IMR-90 (cell line): ENCODE measurements around the gene RB1. TPM values are rescaled to one million over a fixed set of nuclear protein-coding genes. Genes with fewer than 3 reads are reported as not detected.

Source experiments
- ATAC-seq: fragments of 200-7000 bp; cut with Tn5 transposase; 2 replicates; pipeline ENCODE4 v1.9.1; 2020; ENCODE audit warnings: low read depth, mild to moderate bottlenecking, moderate library complexity
- BruUV-seq: library from RNA; stranded (reverse); fragments of 400-500 nt; replicated peaks from 2 replicates; lab custom pipeline; 2021; lab: Mats Ljungman, UMichigan
- CTCF ChIA-PET: fragments of 300-600 bp; formaldehyde crosslinking; extraction: SDS; loops from one replicate; lab custom pipeline; 2021; ENCODE audit warnings: antibody characterized with exemption; lab: Yijun Ruan, JAX
- POLR2A ChIA-PET: fragments of 300-600 bp; sonication (Branson Sonifier 250); formaldehyde crosslinking; loops from one replicate; lab custom pipeline; 2022; ENCODE audit warnings: antibody characterized with exemption; ENCODE audit not compliant: unreplicated experiment; lab: Charles Lee
- DNase-seq: peaks from one replicate; pipeline ENCODE4 v3.0.0; 2013
- H2AFZ ChIP-seq: replicated peaks from 2 replicates; pipeline ENCODE3; 2013; ENCODE audit warnings: low read length, mild to moderate bottlenecking; ENCODE audit not compliant: poor library complexity
- H2AK5ac ChIP-seq: 2 replicates; pipeline ENCODE4 v1.6.1; 2013; ENCODE audit warnings: low read depth, low read length, inconsistent platforms
- H2AK9ac ChIP-seq: replicated peaks from 2 replicates; pipeline ENCODE3; 2013; ENCODE audit warnings: mild to moderate bottlenecking, low read depth, low read length, moderate library complexity; ENCODE audit not compliant: poor library complexity
- H2BK120ac ChIP-seq: 2 replicates; pipeline ENCODE4 v1.6.1; 2013; ENCODE audit warnings: low read depth, low read length, inconsistent platforms
- H2BK15ac ChIP-seq: 3 replicates; pipeline ENCODE4 v1.6.1; 2013; ENCODE audit warnings: low read depth, low read length, inconsistent platforms
- H2BK20ac ChIP-seq: 2 replicates; pipeline ENCODE4 v1.6.1; 2013; ENCODE audit warnings: low read depth, mild to moderate bottlenecking, inconsistent platforms, low read length, moderate library complexity
- H2BK5ac ChIP-seq: 2 replicates; pipeline ENCODE4 v1.6.1; 2013; ENCODE audit warnings: mild to moderate bottlenecking, low read depth, low read length, inconsistent platforms; ENCODE audit not compliant: poor library complexity, severe bottlenecking
- H3K14ac ChIP-seq: replicated peaks from 2 replicates; pipeline ENCODE4 v1.6.1; 2013; ENCODE audit warnings: low read depth, low read length, inconsistent platforms
- H3K18ac ChIP-seq: 2 replicates; pipeline ENCODE4 v1.6.1; 2013; ENCODE audit warnings: low read depth, low read length, control low read depth
- H3K23ac ChIP-seq: 2 replicates; pipeline ENCODE4 v1.6.1; 2013; ENCODE audit warnings: low read depth, low read length, inconsistent platforms
- H3K27ac ChIP-seq: 2 replicates; pipeline ENCODE4 v1.5.1; 2013; ENCODE audit warnings: mild to moderate bottlenecking, control low read depth, low read length; ENCODE audit not compliant: insufficient read depth
- H3K27me3 ChIP-seq: 2 replicates; pipeline ENCODE4 v1.6.1; 2013; ENCODE audit warnings: low read length; ENCODE audit not compliant: control insufficient read depth, insufficient read depth
- H3K36me3 ChIP-seq: 2 replicates; pipeline ENCODE4 v1.6.1; 2013; ENCODE audit warnings: low read length, mixed read lengths; ENCODE audit not compliant: control insufficient read depth, insufficient read depth
- H3K4ac ChIP-seq: 2 replicates; pipeline ENCODE4 v1.6.1; 2013; ENCODE audit warnings: low read depth, low read length, inconsistent platforms
- H3K4me1 ChIP-seq: 2 replicates; pipeline ENCODE4 v1.6.1; 2013; ENCODE audit warnings: low read length, mixed read lengths; ENCODE audit not compliant: control insufficient read depth, insufficient read depth
- H3K4me2 ChIP-seq: 2 replicates; pipeline ENCODE4 v1.6.1; 2013; ENCODE audit warnings: low read depth, mild to moderate bottlenecking, control low read depth, low read length, moderate library complexity
- H3K4me3 ChIP-seq: 2 replicates; pipeline ENCODE4 v1.5.1; 2013; ENCODE audit warnings: low read depth, mild to moderate bottlenecking, control low read depth, low read length, moderate library complexity; ENCODE audit not compliant: insufficient read depth
- H3K56ac ChIP-seq: 2 replicates; pipeline ENCODE4 v1.6.1; 2013; ENCODE audit warnings: low read length, inconsistent platforms; ENCODE audit not compliant: insufficient read depth; ENCODE audit errors: extremely low read depth
- H3K79me1 ChIP-seq, 2 experiments: 2 replicates each; pipeline ENCODE4 v1.6.1; 2013; ENCODE audit warnings: low read length in 2 of 2, inconsistent platforms in 1 of 2, low read depth in 1 of 2
- H3K9ac ChIP-seq: 2 replicates; pipeline ENCODE4 v1.6.1; 2013; ENCODE audit warnings: low read depth, low read length, control low read depth
- H3K9me1 ChIP-seq: 2 replicates; pipeline ENCODE4 v1.6.1; 2013; ENCODE audit warnings: low read length, inconsistent platforms; ENCODE audit not compliant: insufficient read depth
- H3K9me3 ChIP-seq: 2 replicates; pipeline ENCODE4 v1.6.1; 2013; ENCODE audit warnings: low read length; ENCODE audit not compliant: control insufficient read depth, insufficient read depth
- H4K20me1 ChIP-seq: 2 replicates; pipeline ENCODE4 v1.6.1; 2013; ENCODE audit warnings: low read length, inconsistent platforms; ENCODE audit not compliant: insufficient read depth
- H4K5ac ChIP-seq: 2 replicates; pipeline ENCODE4 v1.6.1; 2013; ENCODE audit warnings: mild to moderate bottlenecking, low read depth, low read length, control low read depth
- H4K8ac ChIP-seq, 2 experiments: 2 replicates each; pipeline ENCODE4 v1.6.1; 2013; ENCODE audit warnings: low read depth in 2 of 2, low read length in 2 of 2, control low read depth in 1 of 2, inconsistent platforms in 1 of 2
- H4K91ac ChIP-seq: 2 replicates; pipeline ENCODE4 v1.6.1; 2013; ENCODE audit warnings: low read depth, low read length, inconsistent platforms; ENCODE audit not compliant: insufficient read depth
- BHLHE40 ChIP-seq: fragments of 150-350 bp; IDR thresholded peaks from 2 replicates; pipeline ENCODE4 v1.6.1; 2016; ENCODE audit warnings: mild to moderate bottlenecking, low read depth, low read length
- ELK1 ChIP-seq: fragments of 150-350 bp; IDR thresholded peaks from 2 replicates; pipeline ENCODE4 v1.6.1; 2016; ENCODE audit warnings: low read depth, mild to moderate bottlenecking, low read length, moderate library complexity, borderline replicate concordance
- FOS ChIP-seq: fragments of 150-350 bp; IDR thresholded peaks from 2 replicates; pipeline ENCODE4 v1.6.1; 2016; ENCODE audit warnings: low read depth, low read length
- POLR2A ChIP-seq: IDR thresholded peaks from 2 replicates; pipeline ENCODE4 v1.6.1; 2012; ENCODE audit warnings: mild to moderate bottlenecking, low read depth, low read length
- USF2 ChIP-seq: fragments of 150-350 bp; IDR thresholded peaks from 2 replicates; pipeline ENCODE4 v1.6.1; 2017; ENCODE audit warnings: mild to moderate bottlenecking, antibody characterized with exemption, low read length, low read depth
- WGBS, 2 experiments: methylation state at CpG; one replicate each; pipeline versions ENCODE4 v1.1.5 to v1.1.7; 2013; ENCODE audit warnings: missing lambda C conversion rate in 2 of 2; ENCODE audit not compliant: insufficient read length in 1 of 2; ENCODE audit errors: extremely low coverage in 2 of 2; 5-methylcytosine and 5-hydroxymethylcytosine counted together
- dilution Hi-C: fragments of 300-500 bp; cut with HindIII; formaldehyde crosslinking; loops from one replicate; pipeline ENCODE4 v1.14.3; 2018; ENCODE audit warnings: low sequenced_read_pairs; ENCODE audit not compliant: unreplicated experiment
- in situ Hi-C: fragments of 300-500 bp; cut with MboI; formaldehyde crosslinking; loops from 3 replicates; pipeline ENCODE4 v1.14.3; 2019; ENCODE audit warnings: low sequenced_read_pairs, inconsistent platforms, mixed read lengths
- intact Hi-C: fragments of 100-400 bp; cut with micrococcal nuclease; formaldehyde crosslinking; loops from 2 replicates; pipeline ENCODE4 v1.10.0; 2022
- polyA plus RNA-seq, 3 experiments: library from polyadenylated mRNA; depleted of rRNA; stranded (reverse); fragments of >200 nt; gene quantifications; 2 replicates each; pipeline ENCODE4 v1.2.3, GENCODE V29; 2012; ENCODE audit warnings: low replicate concordance in 1 of 3
- total RNA-seq: library from RNA; depleted of rRNA; stranded (reverse); fragments of >200 nt; gene quantifications from 2 replicates; pipeline ENCODE4 v1.2.3, GENCODE V29; 2012

RB1 gene
- total and polyA plus RNA-seq, 2 of the 4 experiments (the other 2 are of a cell fraction) = 11.4 to 15.4 TPM

GRCh38 chr13:48487968-48488367 is 184.4 kb downstream of the RB1 start:
- no CpG with 5 or more reads among the region's 2 CpGs for WGBS, 2 experiments
- no peak overlapping the region for H3K4me3 ChIP-seq
- ATAC-seq = no peak
- H3K27ac ChIP-seq = no peak overlapping the region
- no peak overlapping the region for H3K23ac ChIP-seq
- no peaks in the 10 kb centered on the region for H3K9me3 ChIP-seq
- no peak overlapping the region for H2AK9ac ChIP-seq
- no peak overlapping the region for H2AFZ ChIP-seq
- DNase-seq = no peak
- H2BK5ac ChIP-seq = no peak overlapping the region
- POLR2A ChIA-PET = no interaction called here
- in situ Hi-C loops (no loop called here), dilution Hi-C loops (no loop called here), intact Hi-C loops (no loop called here)
- no peak overlapping the region for H3K4ac ChIP-seq
- H4K5ac ChIP-seq = no peak overlapping the region
- H3K27me3 ChIP-seq = no peaks in the 10 kb centered on the region
- no peak overlapping the region for H2BK15ac ChIP-seq
- H3K56ac ChIP-seq = no peak overlapping the region
- no peak overlapping the region for H2BK120ac ChIP-seq
- H3K79me1 ChIP-seq = no peaks in the 10 kb centered on the region
- no peak overlapping the region for H3K4me2 ChIP-seq
- no peak overlapping the region for H4K91ac ChIP-seq
- no peaks in the 10 kb centered on the region for H3K36me3 ChIP-seq
- CTCF ChIA-PET = no interaction called here
- H3K9ac ChIP-seq = no peak overlapping the region
- H2AK5ac ChIP-seq = no peak overlapping the region
- H3K18ac ChIP-seq = no peak overlapping the region
- H2BK20ac ChIP-seq = no peak overlapping the region
- no peaks in the 10 kb centered on the region for H3K4me1 ChIP-seq
- H4K20me1 ChIP-seq = no peaks in the 10 kb centered on the region
- no peak overlapping the region for H4K8ac ChIP-seq
- H3K9me1 ChIP-seq = no peaks in the 10 kb centered on the region
- TF ChIP-seq USF2 = no peak
- no peak for TF ChIP-seq BHLHE40
- no peak for TF ChIP-seq ELK1
- TF ChIP-seq FOS = no peak
- no peak for TF ChIP-seq POLR2A
- no TSS peak for BruUV-seq
- no peak overlapping the region for H3K14ac ChIP-seq
